Measurements from ENCODE around the gene KRTAP10-2.

- TF ChIP-seq CTCF (optimal IDR thresholded peaks at IDR 0.05 in 1 of 3, IDR thresholded peaks at IDR 0.05 in 1 of 3, conservative IDR thresholded peaks at IDR 0.05 in 1 of 3; ENCODE audit: extremely low read depth in 1 of 3, insufficient read depth in 2 of 3, low read length in 3 of 3) (no peak), EZH2 (IDR thresholded peaks at IDR 0.05; ENCODE audit: low read length) (no peak)
Observed at GRCh38 chr21:44539046-44539445, 12.3 kb downstream of the KRTAP10-2 start.
